HCT116 (cell line): ENCODE data around the gene BCAR1. TPM values are rescaled to one million over a fixed set of nuclear protein-coding genes. Genes with fewer than 3 reads are reported as not detected.

Experiments used
- ATAC-seq: fragments of 200-7000 bp; cut with Tn5 transposase; 2 replicates; pipeline ENCODE4 v1.9.1; 2020; ENCODE audit warnings: mild to moderate bottlenecking, moderate library complexity
- BruUV-seq: library from RNA; stranded (reverse); fragments of 400-500 nt; replicated peaks from 2 replicates; lab custom pipeline; 2021; lab: Mats Ljungman, UMichigan
- CTCF ChIA-PET: fragments of 300-600 bp; sonication (Branson Sonifier 250); formaldehyde crosslinking; loops from one replicate; lab custom pipeline; 2021; ENCODE audit warnings: antibody characterized with exemption; lab: Charles Lee
- POLR2A ChIA-PET: fragments of 300-600, 350-600 bp; sonication (Branson Sonifier 250); formaldehyde crosslinking; loops from one replicate; lab custom pipeline; 2021; ENCODE audit warnings: antibody characterized with exemption; lab: Charles Lee
- RAD21 ChIA-PET, 2 experiments: fragments of 300-600 bp; sonication (Branson Sonifier 250); formaldehyde crosslinking; loops; one replicate each; lab custom pipeline; 2023; ENCODE audit warnings: low total read pairs in 2 of 2; ENCODE audit not compliant: uncharacterized antibody in 2 of 2, unreplicated experiment in 2 of 2, low non-redundant PET in 1 of 2; lab: Charles Lee
- DNase-seq: peaks from one replicate; pipeline ENCODE4 v3.0.0-alpha.2; 2010; ENCODE audit warnings: low read depth, low spot score
- H2AFZ ChIP-seq: fragments of 200-600 bp; shearing (Covaris generic), sonication (generic); 2 replicates; pipeline ENCODE4 v1.6.1; 2017; ENCODE audit warnings: low read depth, mixed run types, mixed read lengths, antibody characterized with exemption, low read length; ENCODE audit not compliant: poor library complexity, severe bottlenecking
- H3K27ac ChIP-seq: 2 replicates; pipeline ENCODE4 v1.5.1; 2012; ENCODE audit warnings: low read depth, low read length
- H3K27me3 ChIP-seq: fragments of 200-600 bp; sonication (generic); 2 replicates; pipeline ENCODE4 v1.6.1; 2016; ENCODE audit warnings: mixed run types, low read length, mixed read lengths; ENCODE audit not compliant: insufficient read depth
- H3K36me3 ChIP-seq, 2 experiments: fragments of 200-500 bp in 1 of 2; fragments of 200-600 bp in 1 of 2; sonication (Bioruptor generic) in 1 of 2; sonication (generic) in 1 of 2; 2 replicates each; pipeline versions ENCODE4 v1.5.1 to v1.6.1; 2014 to 2016; ENCODE audit warnings: low read length in 2 of 2, inconsistent platforms in 1 of 2, mixed read lengths in 1 of 2, mixed run types in 1 of 2; ENCODE audit not compliant: insufficient read depth in 2 of 2, control insufficient read depth in 1 of 2
- H3K4me1 ChIP-seq, 2 experiments: fragments of 200-600 bp in 1 of 2; sonication (generic) in 1 of 2; 2 replicates each; pipeline versions ENCODE4 v1.5.1 to v1.6.1; 2012 to 2017; ENCODE audit warnings: low read length in 2 of 2, inconsistent platforms in 1 of 2, mild to moderate bottlenecking in 1 of 2, mixed read lengths in 1 of 2, mixed run types in 1 of 2, moderate library complexity in 1 of 2; ENCODE audit not compliant: insufficient read depth in 2 of 2, control insufficient read depth in 1 of 2
- H3K4me2 ChIP-seq: fragments of 200-600 bp; sonication (generic); 2 replicates; pipeline ENCODE4 v1.6.1; 2017; ENCODE audit warnings: mixed run types, low read length, mixed read lengths
- H3K4me3 ChIP-seq, 2 experiments: fragments of 200-600 bp in 1 of 2; sonication (generic) in 1 of 2; replicated peaks in 1 of 2; 2 replicates each; pipeline ENCODE4 v1.5.1; 2011 to 2016; ENCODE audit warnings: low read length in 2 of 2, control low read depth in 1 of 2, low read depth in 1 of 2, mild to moderate bottlenecking in 1 of 2, mixed read lengths in 1 of 2, mixed run types in 1 of 2
- H3K79me2 ChIP-seq: fragments of 200-600 bp; sonication (generic); 2 replicates; pipeline ENCODE4 v1.6.1; 2017; ENCODE audit warnings: mild to moderate bottlenecking, mixed run types, low read length, moderate library complexity, mixed read lengths; ENCODE audit not compliant: insufficient read depth
- H3K9ac ChIP-seq: fragments of 200-600 bp; sonication (generic); 2 replicates; pipeline ENCODE4 v1.6.1; 2016; ENCODE audit warnings: low read length, mixed read lengths
- H3K9me2 ChIP-seq: fragments of 200-600 bp; sonication (generic), shearing (Covaris generic); 2 replicates; pipeline ENCODE4 v1.6.1; 2017; ENCODE audit warnings: mixed run types, mild to moderate bottlenecking, moderate library complexity; ENCODE audit not compliant: insufficient read depth
- H3K9me3 ChIP-seq, 2 experiments: fragments of 200-500 bp in 1 of 2; fragments of 200-600 bp in 1 of 2; sonication (Bioruptor generic) in 1 of 2; sonication (generic) in 1 of 2; 2 replicates each; pipeline ENCODE4 v1.6.1; 2014 to 2017; ENCODE audit warnings: low read length in 2 of 2, mixed read lengths in 2 of 2, inconsistent platforms in 1 of 2, low read depth in 1 of 2, mild to moderate bottlenecking in 1 of 2, mixed run types in 1 of 2, moderate library complexity in 1 of 2; ENCODE audit not compliant: control insufficient read depth in 1 of 2, insufficient read depth in 1 of 2
- H4K20me1 ChIP-seq: fragments of 200-600 bp; sonication (generic), shearing (Covaris generic); 2 replicates; pipeline ENCODE4 v1.6.1; 2017; ENCODE audit warnings: mixed run types, mild to moderate bottlenecking, moderate library complexity; ENCODE audit not compliant: insufficient read depth
- CTCF ChIP-seq, 3 experiments: fragments of 200-600 bp in 1 of 3; sonication (generic) in 1 of 3; IDR thresholded peaks in 2 of 3; conservative IDR thresholded peaks in 1 of 3; 2 replicates each; pipeline ENCODE4 v1.5.1; 2012 to 2017; ENCODE audit warnings: low read depth in 2 of 3, low read length in 2 of 3, antibody characterized with exemption in 1 of 3, borderline replicate concordance in 1 of 3, control low read depth in 1 of 3, mild to moderate bottlenecking in 1 of 3, mixed read lengths in 1 of 3, mixed run types in 1 of 3, moderate library complexity in 1 of 3; ENCODE audit not compliant: insufficient read depth in 1 of 3
- EGR1 ChIP-seq: IDR thresholded peaks from 2 replicates; pipeline ENCODE4 v1.6.1; 2012; ENCODE audit warnings: low read depth
- MAX ChIP-seq: IDR thresholded peaks from 2 replicates; pipeline ENCODE4 v1.6.1; 2012
- SRF ChIP-seq: IDR thresholded peaks from 2 replicates; pipeline ENCODE4 v1.6.1; 2012; ENCODE audit warnings: low read depth
- YY1 ChIP-seq: IDR thresholded peaks from 2 replicates; pipeline ENCODE4 v1.6.1; 2011; ENCODE audit warnings: low read length, low read depth, moderate library complexity, mild to moderate bottlenecking; ENCODE audit not compliant: insufficient replicate concordance; ENCODE audit errors: extremely low read depth
- intact Hi-C: fragments of 100-400 bp; cut with micrococcal nuclease; formaldehyde crosslinking; loops from 2 replicates; pipeline ENCODE4 v1.10.0; 2022
- total RNA-seq: library from RNA; stranded (reverse); gene quantifications from one replicate; pipeline ENCODE4 v1.2.1, GENCODE V29; 2021; ENCODE audit not compliant: unreplicated experiment

BCAR1 gene
- total RNA-seq, 1 experiment from 2014 or later: 49.6 TPM

- intact Hi-C loops: no loop called here
- ATAC-seq: no peak
These were observed 32.3 kb downstream of the BCAR1 start for GRCh38 chr16:75219088-75219487.

GRCh38 chr16:75218256-75219076 is 33.0 kb downstream of the BCAR1 start, which contains the start of gene CTRB1:
Gene CTRB1 (plus strand): TSS chr16:75218988. CDS start chr16:75219008, 20 bp downstream.
- Histone ChIP-seq H3K4me2 (no peak within 1 kb of the TSS), H3K9ac (no peak within 1 kb of the TSS), H3K9me3 (no peaks in the 10 kb centered on the region), H3K4me3 (no peak within 1 kb of the TSS), H3K36me3 (no peaks in the 10 kb centered on the region), H2AFZ (no peak within 1 kb of the TSS), H3K79me2 (no peaks in the 10 kb centered on the region), H3K27ac (no peak within 1 kb of the TSS), H3K27me3 (no peaks in the 10 kb centered on the region), H4K20me1 (no peaks in the 10 kb centered on the region), H3K4me1 (no peaks in the 10 kb centered on the region), H3K9me2 (no peaks in the 10 kb centered on the region)
- TF ChIP-seq EGR1 (no peak), CTCF (IDR thresholded peaks at IDR 0.05 in 2 of 3, conservative IDR thresholded peaks at IDR 0.05 in 1 of 3; ENCODE audit: borderline replicate concordance in 1 of 3, insufficient read depth in 1 of 3, low read depth in 2 of 3, low read length in 2 of 3) (no peak), MAX (no peak), YY1 (no peak)
- CTCF ChIA-PET: interaction anchor here (1.3 kb wide), 1 partner anchor 15 kb away, joined by 4 read pairs; no protein-coding TSS in a partner anchor
- RAD21 ChIA-PET: no interaction called here
- intact Hi-C loops: no loop called here
- POLR2A ChIA-PET: no interaction called here
- DNase-seq: no peak
- ATAC-seq: no peak
- no TSS peak for BruUV-seq

More at GRCh38 chr16:75219088-75219487, 32.3 kb downstream of the BCAR1 start:
- ChIA-PET RAD21 (no interaction called here), CTCF (interaction anchor here (1.0 to 1.9 kb wide), 2 partner anchors 20 to 298 kb away, joined by 3 to 5 read pairs; no protein-coding TSS in a partner anchor), POLR2A (no interaction called here)
- no peaks in the 10 kb centered on the region for H3K9me2 ChIP-seq
- no TSS peak for BruUV-seq
- no peak overlapping the region for H2AFZ ChIP-seq
- no peaks in the 10 kb centered on the region for H3K4me1 ChIP-seq
- no peak overlapping the region for H3K4me3 ChIP-seq
- no peaks in the 10 kb centered on the region for H3K36me3 ChIP-seq
- H3K79me2 ChIP-seq: no peaks in the 10 kb centered on the region
- H3K27me3 ChIP-seq: no peaks in the 10 kb centered on the region
- no peaks in the 10 kb centered on the region for H4K20me1 ChIP-seq
- no peaks in the 10 kb centered on the region for H3K9me3 ChIP-seq
- TF ChIP-seq SRF: no peak
- TF ChIP-seq, all 23 proteins: peak for 0
- no peak overlapping the region for H3K4me2 ChIP-seq
- DNase-seq: no peak
- no peak overlapping the region for H3K27ac ChIP-seq
- no peak overlapping the region for H3K9ac ChIP-seq
